ENCODE data around the gene TIGD2.

GRCh38 chr4:89162496-89162895 is 51.2 kb downstream of the TIGD2 start:
- TF ChIP-seq CTCF (IDR thresholded peaks at IDR 0.05; ENCODE audit: low read depth, low read length): no peak
- no peak for TF ChIP-seq EZH2phosphoT487 (IDR thresholded peaks at IDR 0.05; ENCODE audit: low read depth)

Data from OCI-LY3 (cell line).